ENCODE results near the gene POU2F3. TPM values are rescaled to one million over a fixed set of nuclear protein-coding genes. Genes with fewer than 3 reads are reported as not detected.

The POU2F3 gene
- total and polyA plus RNA-seq, 11 donors: 0.15 TPM; not detected in 10

GRCh38 chr11:120305286-120305685 is 65.3 kb downstream of the POU2F3 start:
- Histone ChIP-seq H3K4me1 (peaks cover 0 to 5% (median 0%) of the 10 kb centered on the region in 12 donors), H3K27ac (no peak overlapping the region), H3K4me3 (no peak overlapping the region), H3K27me3 (peaks cover 0 to 3% (median 0%) of the 10 kb centered on the region in 9 donors), H3K9me3 (no peaks in the 10 kb centered on the region), H3K36me3 (no peaks in the 10 kb centered on the region)
- TF ChIP-seq POLR2A (IDR thresholded peaks at IDR 0.05) (no peak), CTCF (IDR thresholded peaks at IDR 0.05) (no peak)
- DNase-seq (no peak), ATAC-seq (no peak)
- intact Hi-C loops (cut with DNase I): no loop called here
- 82 to 88% (median 86%) methylated on average over 12 of the region's 12 CpGs for WGBS, 4 donors

DNA sequence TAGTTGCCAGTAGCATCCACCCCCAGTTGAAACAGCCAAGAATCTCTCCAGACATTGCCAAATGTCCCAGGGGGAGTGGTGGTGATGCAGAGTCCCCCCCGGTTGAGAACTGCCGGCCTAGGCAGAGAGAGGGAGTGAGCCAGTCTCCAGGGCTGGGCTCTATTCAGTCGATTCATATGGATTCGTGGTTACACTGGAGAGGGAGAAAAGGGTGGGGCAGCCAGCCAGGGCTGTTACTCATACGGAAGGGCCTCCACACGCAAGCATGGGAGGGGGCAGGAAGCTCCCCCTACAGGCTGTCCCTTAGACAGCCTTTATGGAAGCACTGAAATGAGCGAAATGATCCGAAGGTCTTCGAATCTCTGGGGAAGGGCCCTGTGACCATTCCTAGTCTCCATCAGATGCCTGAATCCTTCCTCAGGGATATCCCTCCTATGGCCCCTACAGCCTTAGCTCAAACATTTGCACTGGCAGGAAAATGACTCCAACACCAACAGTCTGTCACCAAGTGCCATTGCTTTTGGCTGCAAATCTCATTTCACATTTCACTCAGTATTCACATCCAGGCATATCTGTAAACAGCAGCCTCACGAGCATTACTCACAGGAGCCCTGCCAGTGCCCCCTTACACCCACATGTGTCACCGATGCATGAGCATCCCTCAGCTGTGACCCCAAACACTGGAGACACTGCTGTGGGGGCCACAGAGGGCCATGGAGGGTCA is 66.7 kb downstream of the POU2F3 start:
- no peak overlapping the region for H3K4me3 ChIP-seq
- peak in 1 of 5 donors; percentile 53 for DNase-seq
- no peak overlapping the region for H3K27ac ChIP-seq
- 53 to 61% (median 55%) methylated on average over 11 of the region's 11 CpGs for WGBS, 4 donors
- H3K4me1 ChIP-seq: peaks cover 0 to 5% (median 0%) of the 10 kb centered on the region in 12 donors
- H3K36me3 ChIP-seq: no peaks in the 10 kb centered on the region
- TF ChIP-seq POLR2A (IDR thresholded peaks at IDR 0.05) (no peak), CTCF (IDR thresholded peaks at IDR 0.05) (peak in 4 of 12 donors; percentile 14 to 30 (median 14))
- peak in 1 of 4 donors; percentile 42 for ATAC-seq
- no peaks in the 10 kb centered on the region for H3K9me3 ChIP-seq
- peaks cover 0 to 3% (median 0%) of the 10 kb centered on the region in 9 donors for H3K27me3 ChIP-seq
- intact Hi-C loops (cut with DNase I): no loop called here

DNA sequence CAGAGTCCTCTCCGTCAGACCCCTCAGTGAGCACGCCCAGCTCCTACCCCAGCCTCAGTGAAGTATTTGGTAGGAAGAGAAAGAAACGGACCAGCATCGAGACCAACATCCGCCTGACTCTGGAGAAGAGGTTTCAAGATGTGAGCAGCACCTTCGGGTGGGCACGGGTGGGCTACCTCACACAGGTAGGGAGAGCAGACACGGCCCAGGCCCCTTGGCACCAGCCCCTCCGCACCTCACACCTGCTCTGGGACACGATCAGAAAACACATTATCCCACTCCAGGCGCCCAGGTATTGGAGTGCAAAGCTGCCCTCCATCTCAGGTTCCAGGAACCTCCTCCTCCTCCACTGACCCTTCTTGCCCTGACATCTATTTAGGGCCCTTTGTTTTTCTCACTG is 67.5 kb downstream of the POU2F3 start:
- no peak for TF ChIP-seq POLR2A (IDR thresholded peaks at IDR 0.05)
- TF ChIP-seq CTCF (IDR thresholded peaks at IDR 0.05): no peak
- WGBS, 4 donors: 91 to 98% (median 95%) methylated on average over 9 to 11 of the region's 11 CpGs
- intact Hi-C loops (cut with DNase I): no loop called here

DNA sequence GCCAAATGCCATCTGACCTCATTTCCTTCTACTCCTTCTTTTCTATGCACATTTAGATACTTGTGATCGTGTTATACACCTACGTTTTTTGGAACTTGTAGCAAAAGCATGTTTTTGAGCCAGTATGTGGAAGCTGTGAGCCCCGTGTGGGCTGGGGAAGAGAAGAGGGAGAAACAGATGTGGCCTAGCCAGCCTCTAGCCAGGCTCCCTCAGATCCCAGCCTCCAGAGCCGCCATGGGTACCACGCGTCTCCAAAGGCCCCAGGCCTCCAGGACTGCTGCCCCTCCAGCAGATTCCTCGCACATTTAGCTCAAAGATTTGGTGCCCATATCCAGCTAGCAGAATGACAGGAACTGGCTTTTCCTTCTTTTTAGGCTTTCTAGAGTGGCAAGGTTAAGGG is 68.1 kb downstream of the POU2F3 start:
- DNase-seq: no peak
- ATAC-seq: no peak

More for the DNA sequence above, 67.5 kb downstream of the POU2F3 start:
- Histone ChIP-seq H3K27me3 (peaks cover 0 to 3% (median 0%) of the 10 kb centered on the region in 9 donors), H3K9me3 (no peaks in the 10 kb centered on the region), H3K36me3 (no peaks in the 10 kb centered on the region), H3K4me3 (no peak overlapping the region), H3K27ac (no peak overlapping the region), H3K4me1 (peaks cover 0 to 5% (median 0%) of the 10 kb centered on the region in 12 donors)
- DNase-seq (no peak), ATAC-seq (no peak)

More for the DNA sequence above, 68.1 kb downstream of the POU2F3 start:
- Histone ChIP-seq H3K9me3 (no peaks in the 10 kb centered on the region), H3K36me3 (no peaks in the 10 kb centered on the region), H3K27ac (no peak overlapping the region), H3K4me1 (peaks cover 0 to 5% (median 0%) of the 10 kb centered on the region in 12 donors), H3K4me3 (no peak overlapping the region), H3K27me3 (peaks cover 0 to 3% (median 0%) of the 10 kb centered on the region in 9 donors)
- TF ChIP-seq CTCF (IDR thresholded peaks at IDR 0.05) (no peak), POLR2A (IDR thresholded peaks at IDR 0.05) (no peak)
- WGBS, 4 donors: 83 to 90% (median 84%) methylated on average over 7 of the region's 7 CpGs
- intact Hi-C loops (cut with DNase I): no loop called here

All from heart left ventricle (tissue), 16 donors.